GM12864 (cell line): Measurements from ENCODE around the gene ALG8.

Experiments used
- DNase-seq: peaks from one replicate; pipeline ENCODE4 v3.0.0-alpha.2; 2011; ENCODE audit warnings: low read depth
- H3K4me3 ChIP-seq: 2 replicates; pipeline ENCODE4 v1.5.1; 2011; ENCODE audit warnings: mild to moderate bottlenecking, low read depth, low read length, control low read depth
- CTCF ChIP-seq: IDR thresholded peaks from 2 replicates; pipeline ENCODE4 v1.5.1; 2011; ENCODE audit warnings: low read depth, mild to moderate bottlenecking, moderate library complexity, low read length, control low read depth, inconsistent platforms; ENCODE audit errors: missing control alignments

The ALG8 gene

GRCh38 chr11:78069465-78069864 lies 70.0 kb downstream of the ALG8 start:
- DNase-seq, result no peak
- no peak for TF ChIP-seq CTCF
- no peak overlapping the region for H3K4me3 ChIP-seq

- no peak for TF ChIP-seq CTCF
- no peak for DNase-seq
- no peak overlapping the region for H3K4me3 ChIP-seq
Observed at GRCh38 chr11:78067704-78068103, 71.7 kb downstream of the ALG8 start.

GRCh38 chr11:78066471-78066870 lies 73.0 kb downstream of the ALG8 start:
- no peak for TF ChIP-seq CTCF
- DNase-seq, result no peak
- no peak overlapping the region for H3K4me3 ChIP-seq

GRCh38 chr11:78065203-78065602 lies 74.2 kb downstream of the ALG8 start:
- TF ChIP-seq CTCF, result no peak
- H3K4me3 ChIP-seq, result no peak overlapping the region
- DNase-seq, result no peak

GRCh38 chr11:78063440-78064181 lies 75.8 kb downstream of the ALG8 start, which contains the start of gene THRSP:
THRSP (plus strand) TSS chr11:78063861; CDS start chr11:78063882, 21 bp downstream.
- DNase-seq, result no peak
- no peak for TF ChIP-seq CTCF
- no peak within 1 kb of the TSS for H3K4me3 ChIP-seq

GRCh38 chr11:78062671-78063070 lies 76.8 kb downstream of the ALG8 start:
- no peak overlapping the region for H3K4me3 ChIP-seq
- DNase-seq, result no peak
- no peak for TF ChIP-seq CTCF

GRCh38 chr11:78061921-78062311 lies 77.5 kb downstream of the ALG8 start:
- DNase-seq, result no peak
- TF ChIP-seq CTCF, result no peak
- no peak overlapping the region for H3K4me3 ChIP-seq
